ENCODE data around the gene BRD1.

Gene BRD1

DNA sequence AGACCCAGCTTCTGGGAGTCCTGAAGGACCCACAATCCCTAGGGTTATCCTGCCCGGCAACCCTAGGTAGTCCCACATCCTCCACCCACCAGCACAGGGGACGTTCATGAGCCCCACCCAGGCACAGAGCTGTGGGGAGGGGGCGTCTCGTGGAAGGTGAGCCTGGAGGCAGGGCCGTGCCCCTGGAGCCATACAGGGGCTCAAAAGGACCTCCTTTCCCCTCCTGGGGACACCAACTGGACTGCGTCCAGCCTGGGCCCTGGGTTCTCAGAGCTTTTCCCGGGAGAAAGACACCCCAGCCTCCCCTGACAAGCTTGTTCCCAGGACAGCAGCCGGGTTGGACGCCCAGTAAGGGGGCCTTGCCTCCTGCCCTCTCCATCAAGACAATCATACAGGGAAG lies 78.4 kb downstream of the BRD1 start:
- no peak for DNase-seq

DNA sequence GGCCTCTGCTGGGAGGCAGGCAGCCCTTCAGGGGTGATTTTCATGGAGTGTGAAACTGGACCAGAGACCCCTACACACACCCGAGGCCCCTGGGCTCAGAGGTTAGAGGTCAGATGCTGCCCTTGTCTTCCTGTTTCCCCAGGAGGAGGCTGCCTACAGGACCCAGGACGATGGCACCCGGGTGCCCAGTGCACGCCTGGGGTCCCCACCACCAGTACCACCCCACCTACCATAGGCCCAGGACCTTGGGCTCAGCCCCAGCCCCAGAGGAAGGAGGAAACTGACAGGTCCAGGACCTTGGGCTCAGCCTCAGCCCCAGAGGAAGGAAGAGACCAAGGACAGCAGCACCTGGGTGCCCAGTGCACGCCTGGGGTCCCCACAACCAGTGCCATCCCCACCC lies 79.2 kb downstream of the BRD1 start:
- DNase-seq = no peak

DNA sequence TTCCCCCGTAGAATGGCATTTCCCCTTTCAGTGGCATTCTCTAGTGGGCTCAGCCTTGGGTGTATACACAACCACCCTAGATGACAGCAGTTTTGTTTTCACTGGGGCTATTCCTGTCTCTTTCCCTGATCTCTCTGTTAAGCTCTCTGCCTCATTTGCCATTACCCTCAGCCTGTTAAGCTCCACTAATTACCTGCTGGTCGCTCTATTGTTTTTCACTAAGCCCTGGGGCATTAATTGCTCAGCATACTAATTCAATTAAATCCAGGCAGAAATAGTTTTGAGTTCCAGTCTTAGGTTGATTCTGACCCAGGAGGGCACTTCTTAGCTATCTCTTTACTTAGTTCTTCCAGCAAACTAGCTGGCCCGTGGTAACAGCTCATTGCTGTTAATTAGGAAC lies 80.0 kb downstream of the BRD1 start:
- no peak for DNase-seq

DNA sequence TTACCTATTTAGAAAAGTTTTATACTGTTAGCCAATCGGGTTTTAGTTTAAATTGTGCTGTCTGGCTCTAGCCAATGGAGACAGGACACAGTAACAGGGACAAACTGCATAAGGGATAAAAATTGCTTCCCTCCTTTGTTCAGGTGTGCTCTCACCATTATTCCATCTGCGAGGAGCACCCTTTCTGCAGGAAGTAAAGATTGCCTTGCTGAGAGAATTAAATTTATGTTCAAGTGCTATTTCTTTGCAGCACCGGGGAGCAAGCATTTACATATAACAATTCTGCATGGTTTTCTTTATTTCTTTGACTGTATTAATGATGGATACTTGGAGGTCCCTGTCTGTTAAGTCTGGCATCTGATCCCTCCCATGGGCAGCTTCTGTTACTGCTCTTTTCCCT lies 80.5 kb downstream of the BRD1 start:
- no peak for DNase-seq

DNA sequence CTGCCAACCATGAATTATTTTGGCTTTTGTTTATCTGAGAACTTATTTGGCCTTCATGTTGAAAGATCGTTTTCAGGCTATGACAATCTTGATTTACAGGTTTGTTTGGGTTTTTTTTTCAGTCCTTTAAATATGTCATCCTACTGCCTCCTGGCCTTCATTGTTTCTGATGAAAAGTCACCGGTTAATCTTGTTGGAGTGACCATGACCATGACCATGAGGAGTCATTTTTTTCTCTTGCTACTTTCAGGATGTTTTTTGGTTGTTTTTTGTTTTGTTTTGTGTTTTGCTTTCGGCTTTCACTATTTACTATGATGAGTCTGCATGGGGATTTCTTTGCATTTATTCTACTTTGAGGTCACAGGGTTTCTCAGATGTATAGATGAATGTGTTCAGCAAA lies 81.6 kb downstream of the BRD1 start:
- no peak for DNase-seq

DNA sequence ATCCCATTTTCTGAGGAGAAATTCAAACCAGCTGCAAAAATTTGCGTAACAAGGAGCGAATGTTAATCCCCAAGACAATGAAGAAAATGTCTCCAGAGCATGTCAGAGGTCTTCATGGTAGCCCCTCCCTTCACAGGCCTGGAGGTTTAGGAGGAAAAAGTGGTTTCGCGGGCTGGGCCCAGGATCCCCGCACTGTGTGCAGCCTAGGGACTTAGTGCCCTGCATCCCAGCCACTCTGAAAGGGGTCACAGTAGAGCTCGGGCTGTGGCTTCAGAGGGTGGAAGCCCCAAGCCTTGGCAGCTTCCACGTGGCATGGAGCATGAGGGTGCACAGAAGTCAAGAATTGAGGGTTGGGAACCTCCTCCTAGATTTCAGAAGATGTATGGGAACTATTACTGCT lies 87.4 kb downstream of the BRD1 start:
- no peak for DNase-seq

DNA sequence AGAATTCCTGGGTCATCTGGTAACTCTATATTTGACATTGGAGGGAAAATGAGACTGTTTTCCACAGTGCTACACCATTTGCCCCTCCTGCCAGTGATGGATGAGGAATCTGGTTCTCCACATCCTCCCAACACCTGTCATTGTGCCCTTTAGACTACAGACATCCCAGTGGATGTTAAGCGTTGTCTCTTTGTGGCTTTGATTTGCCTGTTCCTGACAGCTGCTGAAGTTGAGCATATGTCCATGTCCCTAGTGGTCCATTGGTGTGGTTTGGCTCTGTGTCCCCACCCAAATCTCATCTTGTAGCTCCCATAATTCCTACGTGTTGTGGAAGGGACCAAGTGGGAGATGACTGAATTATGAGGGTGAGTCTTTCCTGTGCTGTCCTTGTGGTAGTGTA lies 88.5 kb downstream of the BRD1 start:
- DNase-seq = no peak

DNA sequence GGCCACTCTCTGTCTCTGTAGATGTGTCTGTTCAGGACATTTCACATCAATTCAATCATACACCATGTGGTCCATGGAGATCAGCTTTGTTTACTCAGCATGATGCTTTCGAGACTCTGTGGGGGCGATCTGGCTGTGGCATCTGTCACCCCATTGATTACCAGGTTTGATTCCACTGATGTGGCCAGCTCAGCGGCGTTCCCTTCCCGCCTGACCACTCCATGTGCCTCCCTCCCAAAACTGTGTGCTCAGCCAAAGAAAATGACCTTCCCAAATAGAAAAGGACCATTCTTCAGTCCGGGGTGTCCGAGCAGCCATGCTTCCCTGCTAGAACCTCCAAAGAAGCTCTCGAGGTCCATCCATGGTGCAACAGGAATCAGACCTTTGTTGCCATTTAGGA lies 89.1 kb downstream of the BRD1 start:
- no peak for DNase-seq

DNA sequence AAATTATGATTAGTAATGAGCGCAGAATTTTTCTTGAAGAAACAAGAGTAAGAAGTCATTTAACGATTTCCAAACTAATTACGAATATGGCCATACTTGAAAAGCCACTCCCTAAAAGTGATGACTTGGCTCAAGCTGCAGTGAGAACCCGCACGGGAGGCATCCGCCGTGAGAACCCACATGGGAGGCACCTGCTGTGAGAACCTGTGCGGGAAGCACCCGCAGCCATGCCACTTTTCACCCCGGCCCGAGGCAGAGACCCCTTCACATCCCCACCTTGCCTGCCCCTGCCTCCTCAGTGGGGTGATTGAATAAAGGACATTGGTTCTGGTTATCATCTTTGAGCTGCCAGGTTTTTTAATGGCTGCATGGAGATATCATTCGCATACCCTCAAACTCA lies 89.7 kb downstream of the BRD1 start:
- no peak for DNase-seq

DNA sequence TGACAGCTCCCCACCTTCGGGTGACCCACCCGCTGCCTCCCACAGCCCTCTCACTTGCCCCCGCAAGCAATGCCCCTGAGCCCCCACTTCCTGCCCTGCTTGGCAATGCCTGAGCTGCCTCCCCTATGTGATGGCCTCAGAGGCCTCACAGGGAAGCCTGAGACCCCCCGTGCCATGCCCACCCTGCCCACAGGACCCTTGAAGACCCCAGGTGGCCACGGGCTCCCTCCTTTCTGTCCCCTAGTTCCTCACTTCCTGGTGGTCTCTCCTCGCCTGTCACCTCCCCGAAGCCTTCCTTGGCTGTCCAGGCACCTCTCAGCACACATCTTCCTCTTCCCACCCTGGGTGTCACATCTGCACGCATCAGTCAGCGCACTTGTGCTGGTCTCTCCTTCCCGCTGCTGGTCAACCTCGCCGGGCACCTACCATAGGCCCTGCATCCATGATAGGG lies 90.5 kb downstream of the BRD1 start:
- DNase-seq = no peak

DNA sequence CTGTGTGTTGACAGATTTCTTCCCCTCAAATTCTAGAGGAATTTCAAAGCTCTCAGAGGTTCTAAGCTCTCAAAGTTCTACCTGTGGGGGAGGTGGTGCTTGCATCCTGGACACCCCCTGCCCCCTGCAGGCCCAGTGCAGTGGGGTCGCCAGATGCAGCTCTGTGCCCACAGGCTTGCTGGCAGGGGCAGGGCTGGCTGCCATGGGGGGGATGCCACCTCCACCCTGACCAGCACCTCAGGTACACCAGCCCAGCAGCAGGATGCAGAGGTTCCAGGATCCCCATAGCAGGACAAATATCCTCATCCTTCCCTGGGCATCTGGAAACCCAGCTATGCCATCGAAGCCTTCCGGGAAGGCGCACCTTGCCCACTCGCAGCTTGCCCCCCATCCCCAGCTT lies 91.1 kb downstream of the BRD1 start:
- DNase-seq = no peak

DNA sequence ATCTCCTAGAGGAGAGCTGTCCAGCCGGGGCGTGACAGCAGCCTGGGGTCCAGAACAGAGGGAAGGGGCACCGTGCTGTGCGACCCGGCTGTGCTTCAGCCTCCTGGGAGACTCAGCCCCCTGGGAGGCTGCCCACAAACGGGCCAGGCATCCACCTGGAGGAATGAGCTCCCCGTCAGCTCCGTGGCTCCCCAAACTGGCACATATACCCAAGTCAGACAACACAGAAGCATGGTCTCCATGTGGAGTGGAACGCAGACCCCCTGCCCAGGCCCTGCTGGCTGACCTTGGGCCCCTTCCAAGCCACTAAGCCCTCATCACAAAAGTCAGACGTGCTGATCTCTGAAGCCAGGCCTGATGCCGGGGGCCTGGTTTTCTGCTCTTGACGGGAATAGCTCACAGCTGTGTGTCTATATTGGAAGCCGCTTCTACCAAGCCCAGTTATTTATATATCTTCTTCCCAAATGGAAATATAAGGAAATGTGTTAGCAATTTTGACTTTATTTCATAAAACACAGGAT lies 91.7 kb downstream of the BRD1 start:
- DNase-seq = no peak

DNA sequence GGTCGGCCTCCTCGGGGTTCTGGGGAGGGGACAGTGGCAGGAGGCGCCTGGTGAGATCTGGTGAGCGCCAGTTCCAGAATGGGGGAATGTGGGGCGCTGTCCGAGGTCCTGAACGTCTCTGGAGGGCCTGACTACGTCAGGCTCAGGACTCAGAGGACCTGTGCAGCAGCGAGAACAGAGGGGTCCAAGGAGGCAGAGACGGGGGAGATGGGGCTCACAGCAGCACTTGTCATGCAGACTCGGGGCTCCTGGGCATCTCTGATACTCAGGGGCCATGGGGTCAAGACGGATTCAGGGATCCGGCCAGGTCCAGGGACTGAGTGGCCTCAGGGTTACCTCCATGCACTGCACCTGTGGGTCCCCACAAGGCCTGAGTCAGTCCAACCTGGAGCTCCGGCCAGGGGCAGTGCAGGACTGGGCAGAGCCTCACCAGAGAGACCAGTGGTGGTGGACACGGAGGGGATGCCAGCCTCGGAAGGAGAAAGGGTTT lies 92.2 kb downstream of the BRD1 start:
- peak; percentile 65 for DNase-seq

DNA sequence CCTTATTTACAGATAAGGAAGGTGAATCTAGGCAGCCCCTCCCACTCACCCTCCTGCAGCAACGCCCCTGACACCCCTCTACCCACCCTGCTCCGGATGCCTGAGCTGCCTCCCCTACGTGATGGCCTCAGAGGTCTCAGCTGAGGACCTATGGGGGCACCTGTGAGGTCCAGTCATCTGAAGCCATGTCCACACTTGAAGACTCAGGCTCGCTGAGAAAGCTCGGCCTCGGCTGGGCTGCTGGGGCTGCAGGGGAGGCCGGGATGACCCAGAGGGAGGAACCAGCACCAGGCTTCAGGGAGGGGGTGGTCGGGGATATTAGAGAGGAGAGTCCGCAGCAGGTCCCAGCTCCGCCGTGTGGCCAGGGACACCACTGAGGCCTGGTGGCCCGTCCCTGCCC lies 92.8 kb downstream of the BRD1 start:
- DNase-seq = no peak

DNA sequence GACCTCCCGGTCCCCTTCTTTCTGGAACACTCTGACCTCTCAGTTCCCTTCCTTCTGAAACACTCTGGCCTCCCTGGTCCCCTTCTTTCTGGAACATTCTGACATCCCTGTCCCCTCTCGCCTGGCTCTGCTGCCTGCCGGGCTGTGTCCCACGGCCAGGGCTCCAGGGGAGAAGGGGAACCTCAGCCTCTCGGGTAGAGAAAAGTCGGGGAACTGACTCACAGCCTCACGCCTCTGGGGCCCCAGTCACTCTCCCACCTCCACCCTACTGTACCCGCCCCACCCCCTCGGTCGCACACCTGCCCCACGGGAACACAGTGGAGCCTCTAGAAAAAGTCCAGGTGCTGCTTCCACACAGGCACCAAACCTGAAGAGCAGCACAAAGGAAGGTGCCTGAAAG lies 93.3 kb downstream of the BRD1 start:
- no peak for DNase-seq

DNA sequence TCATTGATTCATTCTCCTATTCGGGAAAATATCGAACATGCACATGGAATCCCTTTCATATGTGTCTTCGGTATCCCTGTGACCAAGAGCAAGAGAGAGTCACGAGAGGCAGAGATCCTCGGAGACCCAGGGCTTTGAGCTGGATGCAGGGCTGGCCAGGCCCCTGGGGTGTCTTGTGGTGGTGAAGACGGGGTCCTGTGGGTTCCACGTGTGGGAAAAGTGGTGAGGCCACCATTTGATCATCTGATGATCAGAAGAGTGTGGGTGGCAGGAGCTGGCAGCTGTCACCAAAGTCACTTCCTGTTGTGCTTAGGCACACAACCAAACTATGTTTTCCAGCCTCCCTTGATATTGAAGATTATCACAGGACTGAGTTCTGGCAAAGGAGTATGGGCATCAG lies 94.0 kb downstream of the BRD1 start:
- no peak for DNase-seq

DNA sequence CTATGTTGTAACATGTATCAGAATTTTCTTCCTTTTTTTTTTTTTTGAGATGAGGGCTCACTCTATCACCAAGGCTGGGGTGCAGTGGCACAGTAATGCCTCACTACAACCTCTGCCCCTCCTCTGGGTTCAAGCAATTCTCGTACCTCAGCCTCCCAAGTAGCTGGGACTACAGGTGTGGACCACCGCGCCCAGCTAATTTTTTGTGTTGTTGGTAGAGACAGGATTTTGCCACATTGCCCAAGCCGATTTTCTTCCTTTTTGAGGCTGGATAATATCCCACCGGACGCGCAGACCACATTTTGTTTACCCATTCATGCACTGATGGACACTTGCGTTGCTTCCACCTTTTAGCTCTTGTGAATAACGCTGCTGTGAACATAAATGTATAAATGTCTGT lies 97.0 kb downstream of the BRD1 start:
- DNase-seq = no peak

DNA sequence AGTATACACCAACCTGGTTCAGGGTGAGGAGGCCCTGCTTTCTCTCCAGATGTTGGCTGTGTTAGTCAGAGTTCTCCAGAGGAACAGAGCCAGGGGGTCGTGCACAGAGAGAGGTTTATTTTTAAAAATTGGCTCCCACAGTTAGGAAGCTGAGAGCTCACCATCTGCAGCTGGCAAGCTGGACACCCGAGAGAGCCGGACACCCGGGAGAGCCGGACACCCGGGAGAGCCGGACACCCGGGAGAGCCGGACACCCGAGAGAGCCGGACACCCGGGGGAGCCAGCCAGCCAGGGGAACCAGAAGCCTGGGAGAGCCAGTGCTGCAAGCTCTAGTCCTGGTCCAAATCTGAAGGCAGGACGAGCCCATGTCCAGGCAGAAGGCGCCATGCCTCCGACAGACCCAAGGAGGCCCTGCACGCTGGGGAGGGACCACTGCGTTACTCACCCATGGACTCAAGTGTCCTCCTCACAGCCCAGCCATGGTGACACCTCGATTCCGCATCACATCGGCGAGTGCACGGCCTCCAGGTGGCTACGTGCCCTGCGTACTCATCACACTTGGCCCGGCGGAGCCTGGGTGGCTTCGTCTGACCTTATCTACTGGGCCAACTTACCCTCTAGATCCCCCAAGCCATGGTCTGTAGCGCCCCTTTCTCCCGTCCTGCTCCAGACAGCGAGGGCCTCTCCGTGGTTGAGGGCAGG lies 99.0 kb downstream of the BRD1 start:
- DNase-seq = no peak

DNA sequence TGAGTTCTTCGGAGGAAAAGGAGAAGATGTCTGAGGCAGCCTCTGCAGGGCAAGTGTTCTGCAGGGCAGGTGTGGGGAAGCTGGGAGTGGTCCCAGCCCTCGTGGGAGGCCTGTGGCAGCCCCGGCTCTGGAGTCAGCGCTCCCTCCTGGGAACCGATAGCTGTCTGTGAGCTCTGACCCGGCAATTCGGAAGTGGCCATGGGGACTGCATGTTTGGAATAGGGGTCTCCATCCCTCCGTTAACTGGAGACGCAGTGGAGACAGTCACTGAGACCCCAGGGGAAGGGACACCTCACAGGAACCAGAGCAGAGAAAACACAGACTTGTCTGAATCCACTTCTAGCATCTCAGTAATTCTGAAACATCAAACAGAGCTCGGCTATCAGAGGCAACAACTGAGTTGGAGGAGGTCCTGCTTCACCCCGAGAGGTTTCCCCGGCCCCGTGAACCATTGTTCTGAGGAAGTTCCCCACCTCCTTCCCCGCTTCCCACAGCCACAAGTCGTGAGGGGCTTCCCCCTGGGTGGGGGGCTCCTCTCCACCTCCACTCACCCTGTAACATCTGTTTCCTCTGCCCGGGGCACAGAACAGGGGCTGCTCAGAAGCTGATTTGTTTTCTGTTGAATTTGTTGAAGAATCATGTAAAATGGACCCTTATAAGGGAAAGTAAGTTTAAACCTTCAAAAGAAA lies 99.6 kb downstream of the BRD1 start:
- DNase-seq = no peak

DNA sequence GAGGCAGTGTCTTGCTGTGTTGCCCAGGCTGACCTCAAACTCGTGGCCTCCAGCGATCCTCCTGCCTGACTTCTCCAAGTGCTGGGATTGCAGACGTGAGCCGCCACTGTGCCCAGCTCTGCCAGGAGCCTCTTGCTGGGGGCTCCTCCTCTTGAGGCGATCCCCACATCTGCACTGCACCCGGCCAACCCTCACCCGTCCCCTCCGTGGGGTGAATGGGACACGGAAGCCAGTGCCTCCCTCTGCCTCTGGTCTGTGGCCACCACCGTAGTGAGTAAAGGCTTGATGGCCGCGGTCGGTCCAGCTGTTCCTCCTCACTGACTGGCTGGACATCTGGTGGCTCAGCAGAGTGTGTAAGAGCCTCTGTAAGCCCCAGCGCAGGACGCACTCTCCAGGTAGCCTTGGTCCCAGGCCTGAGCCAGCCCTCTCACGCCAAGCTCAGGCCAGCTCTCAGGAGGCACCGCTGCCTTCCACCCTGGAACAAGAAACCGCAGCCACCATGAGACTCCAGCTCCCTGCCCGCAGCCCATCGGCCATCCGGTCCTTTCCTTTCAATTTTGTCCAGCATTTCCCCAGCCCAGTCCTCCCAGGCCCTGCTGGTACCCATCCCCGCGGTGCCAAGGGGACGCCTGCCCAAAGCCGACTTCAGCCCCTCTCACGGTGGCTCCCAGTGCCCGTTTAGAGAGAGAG lies 100.3 kb downstream of the BRD1 start:
- DNase-seq = no peak

DNA sequence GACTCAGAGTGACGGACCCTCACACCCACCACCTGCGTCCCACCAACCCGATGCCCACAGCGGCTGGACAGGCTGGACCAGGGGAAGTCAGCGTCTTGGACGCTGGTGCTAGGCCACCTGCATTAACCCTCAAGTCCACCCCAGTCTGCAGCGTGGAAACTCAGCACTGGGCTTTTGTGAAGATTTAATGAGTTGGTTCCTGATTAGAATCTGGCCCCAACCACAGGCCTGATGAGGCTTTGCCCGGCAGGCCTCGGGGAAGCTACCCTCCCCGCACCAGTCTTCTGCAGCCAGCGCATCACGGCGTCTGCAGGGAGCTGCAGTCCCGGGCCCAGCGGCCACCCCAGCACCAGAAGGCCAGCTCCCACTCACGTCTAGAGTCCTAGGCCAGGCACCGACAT lies 101.0 kb downstream of the BRD1 start:
- no peak for DNase-seq

DNA sequence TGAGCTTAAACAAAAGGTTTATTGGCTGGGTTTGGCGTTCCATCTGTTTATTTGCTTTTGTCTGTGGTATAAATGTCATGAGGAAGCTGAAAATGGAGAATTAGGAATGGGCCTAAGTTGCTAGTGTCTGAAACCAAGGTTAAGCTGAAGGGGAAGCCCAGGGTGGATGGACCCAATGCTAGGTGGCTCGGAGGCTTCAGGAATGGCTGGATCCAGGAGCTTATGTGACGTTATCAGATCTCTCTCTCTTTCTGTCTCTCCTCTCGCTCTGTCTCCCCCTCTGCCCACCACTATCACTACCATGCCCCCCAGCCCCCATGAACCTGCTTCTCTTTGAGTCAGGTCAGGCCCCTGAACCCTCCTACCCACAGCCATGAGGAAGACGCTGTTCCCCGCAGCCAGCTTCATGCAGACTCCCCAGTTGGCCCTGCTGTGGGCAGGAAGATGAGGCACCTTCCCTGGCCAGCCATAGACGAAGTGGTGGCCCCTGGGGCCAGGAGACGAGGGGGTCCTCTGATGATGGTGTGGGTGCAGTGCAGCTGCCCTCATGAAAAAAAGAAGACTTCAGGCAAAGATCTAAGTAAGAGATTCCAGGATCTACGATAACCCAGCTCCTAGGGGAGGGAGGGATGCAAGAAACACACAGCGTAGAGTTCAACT lies 101.5 kb downstream of the BRD1 start:
- no peak for DNase-seq

DNA sequence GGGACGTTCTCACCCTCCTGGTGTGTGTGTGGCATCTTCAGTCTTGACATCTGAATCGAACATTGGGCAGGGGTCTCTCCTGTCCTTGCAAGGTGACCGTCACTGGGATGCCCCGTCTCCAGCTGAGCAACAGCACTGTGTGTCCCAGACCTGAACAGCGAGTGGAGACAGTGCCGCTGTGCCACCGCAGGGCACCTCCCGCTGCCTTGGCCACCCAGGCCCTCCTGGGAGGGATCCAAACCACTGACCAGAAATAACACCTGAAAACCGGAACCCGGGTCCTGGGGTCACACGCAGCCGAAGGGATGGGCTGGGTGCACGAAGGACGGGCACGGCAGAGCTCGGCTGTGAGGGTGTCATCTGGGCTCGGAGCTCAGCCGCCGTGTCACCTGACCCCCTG lies 102.2 kb downstream of the BRD1 start:
- peak; percentile 71 for DNase-seq
